HepG2 (cell line): ENCODE data around the gene YWHAH. TPM values are rescaled to one million over a fixed set of nuclear protein-coding genes. Genes with fewer than 3 reads are reported as not detected.
A peak's percentile ranks its signal among the peaks of the same experiment; 100 is the strongest.

Experiments
- ADNP ChIP-seq: sonication (generic); formaldehyde crosslinking; IDR thresholded peaks from 2 replicates; pipeline ENCODE4 v1.4.0; 2020; ENCODE audit warnings: missing genetic modification reagents
- BCLAF1 ChIP-seq: fragments of 450-650 bp; IDR thresholded peaks from 2 replicates; pipeline ENCODE4 v1.6.1; 2017; ENCODE audit warnings: mild to moderate bottlenecking
- CTCF ChIP-seq: sonication (generic); formaldehyde crosslinking; IDR thresholded peaks from 2 replicates; pipeline ENCODE4 v1.5.0; 2020; ENCODE audit warnings: mild to moderate bottlenecking, missing genetic modification reagents, moderate library complexity
- FOXC1 ChIP-seq: sonication (generic); formaldehyde crosslinking; IDR thresholded peaks from 2 replicates; pipeline ENCODE4 v1.8.0; 2022; ENCODE audit warnings: mild to moderate bottlenecking, missing genetic modification reagents, borderline replicate concordance
- FOXM1 ChIP-seq: sonication (generic); formaldehyde crosslinking; IDR thresholded peaks from 2 replicates; pipeline ENCODE4 v1.5.0; 2020; ENCODE audit warnings: missing genetic modification reagents
- JARID2 ChIP-seq: sonication (generic); formaldehyde crosslinking; IDR thresholded peaks from 2 replicates; pipeline ENCODE4 v1.8.1; 2023; ENCODE audit warnings: missing genetic modification reagents, inconsistent platforms; ENCODE audit not compliant: insufficient replicate concordance
- JDP2 ChIP-seq: sonication (generic); formaldehyde crosslinking; IDR thresholded peaks from 2 replicates; pipeline ENCODE4 v1.8.1; 2022; ENCODE audit warnings: missing genetic modification reagents, borderline replicate concordance
- MYC ChIP-seq: sonication (generic); formaldehyde crosslinking; IDR thresholded peaks from 2 replicates; pipeline ENCODE4 v1.9.0; 2021; ENCODE audit warnings: missing genetic modification reagents, borderline replicate concordance
- PCBP1 ChIP-seq: fragments of 200-400 bp; formaldehyde crosslinking; IDR thresholded peaks from 2 replicates; pipeline ENCODE4 v1.6.1; 2017; ENCODE audit warnings: mild to moderate bottlenecking, low read depth, low read length, borderline replicate concordance
- RARA ChIP-seq: IDR thresholded peaks from 2 replicates; pipeline ENCODE4 v1.6.1; 2016; ENCODE audit warnings: missing genetic modification reagents, missing compliant biosample characterization
- SP5 ChIP-seq: IDR thresholded peaks from 2 replicates; pipeline ENCODE4 v1.6.1; 2016; ENCODE audit warnings: low read depth, borderline replicate concordance
- STAG1 ChIP-seq: sonication (generic); formaldehyde crosslinking; IDR thresholded peaks from 2 replicates; pipeline ENCODE4 v1.4.0; 2020; ENCODE audit warnings: missing genetic modification reagents
- ZNF407 ChIP-seq: sonication (generic); formaldehyde crosslinking; IDR thresholded peaks from one replicate; pipeline ENCODE4 v1.5.1; 2020; ENCODE audit warnings: mild to moderate bottlenecking, missing genetic modification reagents; ENCODE audit errors: not compliant biosample characterization
- ZNF556 ChIP-seq: sonication (generic); formaldehyde crosslinking; IDR thresholded peaks from 2 replicates; pipeline ENCODE4 v1.4.0; 2020; ENCODE audit warnings: mild to moderate bottlenecking, missing genetic modification reagents, borderline replicate concordance
- ZSCAN25 ChIP-seq: sonication (generic); formaldehyde crosslinking; IDR thresholded peaks from 2 replicates; pipeline ENCODE4 v1.8.0; 2022; ENCODE audit warnings: mild to moderate bottlenecking, missing genetic modification reagents
- polyA plus RNA-seq, 8 experiments: library from polyadenylated mRNA; depleted of rRNA in 3 of 8; stranded (reverse) in 7 of 8; unstranded in 1 of 8; fragments of >200 nt; fragmentation: Illumina TruSeq in 4 of 8; extraction: Trizol in 4 of 8; gene quantifications; 2 replicates each; pipeline versions ENCODE4 v1.2.1 to v1.2.3, GENCODE V29; 2011 to 2016; ENCODE audit warnings: low read depth in 4 of 8, missing spikeins in 1 of 8, mixed read lengths in 1 of 8; ENCODE audit not compliant: insufficient read depth in 1 of 8
- total RNA-seq, 5 experiments: library from RNA; depleted of rRNA; stranded (reverse); fragments of >200 nt; fragmentation: Illumina TruSeq; extraction: Trizol; gene quantifications; 2 replicates each; pipeline ENCODE4 v1.2.3, GENCODE V29; 2016; ENCODE audit warnings: low read depth in 1 of 5

YWHAH gene
- total and polyA plus RNA-seq, 2 of the 13 experiments (the other 11 are each of a cell fraction or from before 2014, with no cell fraction given) = 35.6 to 92.7 TPM

GRCh38 chr22:31970490-31971444, 26.4 kb downstream of the YWHAH start (continued):
- TF ChIP-seq JDP2 (CRISPR knock-in tag) (no peak), ZNF407 (CRISPR knock-in tag) (peak; percentile 60), FOXM1 (CRISPR knock-in tag) (no peak), PCBP1 (peak; percentile 42; the same call in 1 of the 2 replicates), ADNP (CRISPR knock-in tag) (peak; percentile 69; the same call in 1 of the 2 replicates), FOXC1 (CRISPR knock-in tag) (peak; percentile 60), ZNF556 (0 out of 2 replicates have a peak, but pooled peaks have one; percentile 65), BCLAF1 (no peak), CTCF (CRISPR knock-in tag) (peak; percentile 94), ZSCAN25 (CRISPR knock-in tag) (0 out of 2 replicates have a peak, but pooled peaks have one; percentile 17), RARA (CRISPR knock-in tag) (no peak), MYC (CRISPR knock-in tag) (peak; percentile 10; the same call in 1 of the 2 replicates), SP5 (CRISPR knock-in tag) (peak; percentile 66; the same call in 1 of the 2 replicates), JARID2 (CRISPR knock-in tag) (peak; percentile 46), STAG1 (CRISPR knock-in tag) (peak; percentile 70)
